GM13976 (cell line): Measurements from ENCODE around the gene WASF3.

ENCODE experiments used
- DNase-seq: peaks from one replicate; pipeline ENCODE4 v3.0.0; 2012; ENCODE audit warnings: low spot score
- CTCF ChIP-seq: IDR thresholded peaks from 2 replicates; pipeline ENCODE4 v1.5.1; 2012; ENCODE audit warnings: borderline replicate concordance, mild to moderate bottlenecking; ENCODE audit not compliant: insufficient read depth; ENCODE audit errors: extremely low read depth, missing control alignments, control extremely low read depth
- in situ Hi-C: fragments of 300-500 bp; cut with MboI; formaldehyde crosslinking; loops from one replicate; pipeline ENCODE4 v1.12.0; 2022; ENCODE audit warnings: low sequenced_read_pairs, mixed read lengths, inconsistent platforms; ENCODE audit not compliant: unreplicated experiment

Gene WASF3

DNA sequence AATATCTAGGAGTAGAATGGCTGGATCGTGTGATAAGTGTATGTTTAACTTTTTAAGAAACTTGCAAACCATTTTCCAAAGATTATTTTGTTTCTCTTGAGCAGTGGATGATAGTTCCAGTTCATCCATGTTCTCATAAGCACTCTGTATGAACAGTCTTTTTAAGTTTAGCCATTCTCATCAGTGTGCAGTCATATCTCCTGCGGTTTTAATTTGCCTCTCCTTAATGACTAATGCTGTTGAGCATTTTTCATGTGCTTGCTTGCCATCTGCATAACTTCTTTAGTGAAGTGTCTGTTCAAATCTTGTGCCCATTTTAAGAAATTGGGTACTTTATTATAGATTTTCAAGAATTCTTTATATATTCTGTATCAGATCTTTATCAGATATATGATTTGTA is 58.6 kb downstream of the WASF3 start:
- DNase-seq = no peak
- in situ Hi-C loops = no loop called here

DNA sequence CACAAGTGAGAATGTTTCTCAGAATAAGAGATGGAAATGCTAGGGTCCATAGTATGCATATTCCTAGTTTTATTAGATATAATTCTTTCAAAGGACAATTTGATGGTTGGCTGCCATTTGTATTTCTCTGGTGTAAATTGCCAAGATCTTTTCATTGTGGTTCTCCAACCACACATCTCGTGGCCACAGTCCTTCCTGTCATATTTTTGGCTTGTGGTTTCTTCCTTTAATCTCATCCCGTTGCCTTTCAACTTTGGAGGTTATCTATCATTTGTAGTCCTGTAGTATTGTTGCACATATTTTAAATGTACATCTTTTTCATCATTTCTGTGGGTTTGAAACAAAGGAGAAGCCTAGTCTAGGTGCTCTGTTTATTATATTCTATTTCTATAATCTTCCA is 61.2 kb downstream of the WASF3 start:
- in situ Hi-C loops = no loop called here
- DNase-seq = no peak
- no peak for TF ChIP-seq CTCF

More for the DNA sequence above, 58.6 kb downstream of the WASF3 start:
- TF ChIP-seq CTCF = no peak

GRCh38 chr13:26619358-26619757 is 61.9 kb downstream of the WASF3 start:
- in situ Hi-C loops = no loop called here

GRCh38 chr13:26621731-26622401 is 64.4 kb downstream of the WASF3 start:
- in situ Hi-C loops = no loop called here
- DNase-seq = no peak
- no peak for TF ChIP-seq CTCF

More at GRCh38 chr13:26619358-26619757, 61.9 kb downstream of the WASF3 start:
- DNase-seq = no peak
- no peak for TF ChIP-seq CTCF

GRCh38 chr13:26623125-26623524 is 65.6 kb downstream of the WASF3 start:
- TF ChIP-seq CTCF = no peak
- no peak for DNase-seq
- in situ Hi-C loops = no loop called here

GRCh38 chr13:26624572-26624971 is 67.1 kb downstream of the WASF3 start:
- DNase-seq = no peak
- in situ Hi-C loops = no loop called here
- TF ChIP-seq CTCF = no peak
